SK-N-SH (cell line): ENCODE measurements around the gene KRTAP10-2.

Source experiments
- CTCF ChIP-seq: fragments of 200-600 bp; sonication (generic); IDR thresholded peaks from 2 replicates; pipeline ENCODE4 v1.6.1; 2017; ENCODE audit warnings: antibody characterized with exemption, mild to moderate bottlenecking, moderate library complexity
- EP300 ChIP-seq, 2 experiments: IDR thresholded peaks; 2 replicates each; pipeline versions ENCODE4 v1.4.0 to v1.6.1; 2012; ENCODE audit warnings: borderline replicate concordance in 1 of 2, low read depth in 1 of 2, low read length in 1 of 2
- MAX ChIP-seq: IDR thresholded peaks from 2 replicates; pipeline ENCODE4 v1.4.0; 2012; ENCODE audit warnings: low read depth
- TAF1 ChIP-seq: IDR thresholded peaks from 2 replicates; pipeline ENCODE4 v1.6.1; 2012; ENCODE audit warnings: low read depth, mild to moderate bottlenecking, low read length, moderate library complexity, borderline replicate concordance
- USF2 ChIP-seq: fragments of 150-350 bp; IDR thresholded peaks from 2 replicates; pipeline ENCODE4 v1.6.1; 2017; ENCODE audit warnings: antibody characterized with exemption, low read length, low read depth, borderline replicate concordance
- YY1 ChIP-seq: IDR thresholded peaks from 2 replicates; pipeline ENCODE4 v1.4.0; 2012; ENCODE audit warnings: low read depth, mild to moderate bottlenecking

- TF ChIP-seq CTCF (no peak), MAX (no peak), YY1 (no peak), USF2 (no peak), EP300 (IDR thresholded peaks at IDR 0.05; ENCODE audit: borderline replicate concordance in 1 of 2, low read depth in 1 of 2, low read length in 1 of 2) (no peak), TAF1 (no peak)
Observed at GRCh38 chr21:44590311-44590721, 39.0 kb upstream of the KRTAP10-2 start.
